Measurements from ENCODE around the gene ARL4A. TPM values are rescaled to one million over a fixed set of nuclear protein-coding genes. Genes with fewer than 3 reads are reported as not detected.
A peak's percentile ranks its signal among the peaks of the same experiment; 100 is the strongest.

The ARL4A gene
- total RNA-seq, 1 experiment from 2014 or later = 27.2 TPM

DNA sequence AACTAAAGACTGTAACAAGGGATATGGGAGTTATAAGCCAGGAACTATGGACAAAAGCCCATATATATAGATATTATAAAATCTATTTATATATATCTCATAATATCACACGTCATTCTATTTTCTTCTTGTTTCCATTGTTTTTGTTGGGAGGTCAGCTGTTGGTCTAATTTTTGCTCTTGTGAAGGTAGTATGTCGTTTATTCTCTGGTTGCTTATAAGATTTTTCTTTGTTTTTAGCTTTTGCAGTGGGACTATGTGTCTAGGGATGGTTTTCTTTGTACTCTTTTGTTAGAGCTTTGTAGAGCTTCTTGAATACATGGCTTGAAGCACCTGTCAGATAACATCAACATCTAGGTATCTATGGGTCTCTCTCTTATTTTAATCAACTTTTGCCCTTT is 14.0 kb downstream of the ARL4A start:
- DNase-seq (ENCODE audit: low read depth) = no peak

DNA sequence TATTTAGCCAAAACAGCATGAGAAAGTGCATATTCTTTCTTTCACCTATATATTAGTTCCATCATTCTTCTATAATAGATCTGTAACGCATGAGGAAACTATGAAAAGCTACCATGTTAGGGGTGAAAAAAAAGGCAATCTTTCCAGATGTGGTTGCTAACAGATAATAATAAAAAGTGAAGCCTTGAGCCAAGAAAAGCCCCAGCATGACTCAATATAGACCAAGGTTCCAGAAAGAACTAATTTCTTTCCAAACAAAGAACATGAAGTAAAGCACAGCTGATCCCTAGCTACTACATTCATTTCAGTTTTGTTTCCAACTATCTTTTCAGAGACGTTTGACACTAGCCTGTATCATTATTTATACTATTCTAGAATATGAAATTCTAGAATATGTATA is 16.4 kb downstream of the ARL4A start:
- DNase-seq (ENCODE audit: low read depth) = no peak

DNA sequence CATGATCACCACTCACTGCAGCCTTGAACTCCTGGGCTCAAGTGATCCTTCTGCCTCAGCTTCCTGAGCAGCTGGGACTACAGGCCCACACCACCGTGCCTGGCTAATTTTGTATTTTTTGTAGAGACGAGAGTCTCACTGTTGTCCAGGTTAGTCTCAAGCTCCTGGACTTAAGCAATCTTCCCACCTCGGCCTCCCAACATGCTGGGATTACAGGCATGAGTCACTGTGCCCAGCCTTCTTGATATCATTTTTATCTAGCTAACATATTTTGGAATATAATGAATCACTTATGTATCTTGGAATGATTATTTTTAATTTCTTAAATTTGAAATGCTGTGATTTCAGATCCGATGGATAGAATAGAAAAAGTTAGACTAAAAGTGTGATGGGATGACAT is 18.4 kb downstream of the ARL4A start:
- DNase-seq (ENCODE audit: low read depth) = no peak

DNA sequence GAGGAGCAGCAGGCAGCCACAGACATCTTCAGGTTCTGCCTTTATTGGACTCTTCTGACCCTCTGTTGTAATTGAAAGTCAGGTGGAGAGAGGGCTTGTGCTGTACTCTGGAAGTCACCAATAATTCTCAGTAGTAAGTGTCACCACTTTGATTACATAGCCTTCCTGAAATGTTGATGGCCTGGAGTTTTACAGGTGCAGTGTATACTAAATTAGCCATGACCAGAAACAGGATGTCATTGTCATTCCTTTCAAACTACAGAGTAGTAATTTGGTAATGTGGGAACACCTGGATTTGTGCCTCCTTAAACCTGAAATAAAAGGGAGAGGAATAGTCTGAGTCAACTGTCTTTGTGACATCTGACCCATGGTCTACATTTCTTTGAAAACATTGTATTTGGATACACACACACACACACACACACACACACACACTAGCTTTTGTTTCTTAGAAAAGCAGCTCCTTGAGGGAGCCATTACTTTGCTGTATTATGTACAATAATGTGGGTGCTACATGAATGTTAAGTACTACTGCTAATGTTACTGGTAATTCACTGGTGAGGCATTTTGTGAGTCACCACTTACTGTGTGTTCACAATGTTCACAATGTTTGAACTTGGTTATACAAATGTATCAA is 19.6 kb downstream of the ARL4A start:
- peak; percentile 45 for DNase-seq (ENCODE audit: low read depth)

DNA sequence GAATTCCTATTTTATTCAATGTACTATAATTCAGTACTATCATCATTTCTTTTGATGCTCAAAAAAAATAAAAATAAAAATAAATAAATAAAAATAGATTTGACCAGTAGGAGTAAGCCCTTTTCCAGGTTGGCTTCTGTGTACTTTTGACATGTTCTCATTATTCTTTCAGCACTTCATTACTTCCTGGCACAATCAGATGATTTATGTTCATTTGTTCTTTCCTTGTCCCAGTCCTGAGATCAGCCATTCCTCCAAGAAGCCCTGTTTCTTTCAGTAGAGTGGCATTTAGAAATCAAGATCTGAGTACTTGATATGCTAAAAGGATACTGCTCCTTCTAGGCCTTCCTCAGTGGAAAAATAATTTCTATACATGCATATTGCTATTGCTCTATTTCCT is 20.9 kb downstream of the ARL4A start:
- DNase-seq (ENCODE audit: low read depth) = no peak

DNA sequence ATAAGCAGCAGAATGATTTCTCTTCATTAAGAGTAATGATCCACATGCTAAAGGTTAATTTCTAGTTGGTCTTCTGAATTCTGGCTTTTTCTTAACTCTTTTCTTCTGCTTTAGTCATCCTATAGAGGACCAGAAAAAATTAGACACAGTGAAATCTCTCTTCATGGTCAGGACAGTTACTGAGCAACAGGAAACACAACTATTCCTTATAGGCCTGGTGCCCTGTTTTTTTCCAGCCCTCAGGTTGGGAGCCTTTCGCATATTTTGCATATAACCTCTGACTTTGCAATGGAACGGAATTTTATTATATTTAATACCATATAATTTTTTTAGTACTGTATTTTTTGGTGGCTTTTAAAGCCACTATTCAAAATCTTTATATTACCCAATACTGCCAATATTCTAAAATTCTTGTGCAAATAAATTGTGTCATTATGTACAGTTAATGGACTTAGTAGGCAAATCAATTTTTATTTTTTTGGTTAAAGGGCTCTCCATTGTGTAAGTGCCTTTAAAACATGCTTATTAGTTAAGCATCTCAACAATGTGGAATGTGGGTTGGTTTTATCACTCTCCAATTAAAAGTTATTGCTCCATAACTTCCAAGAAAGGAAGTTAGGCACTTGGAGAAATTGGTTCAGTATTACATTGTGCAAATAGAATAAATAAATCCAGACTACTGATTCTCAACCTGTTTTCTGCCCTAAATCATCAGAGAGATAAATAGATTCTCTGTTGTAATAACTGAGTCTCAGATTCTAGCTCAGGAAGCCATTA is 22.5 kb downstream of the ARL4A start:
- no peak for DNase-seq (ENCODE audit: low read depth)

DNA sequence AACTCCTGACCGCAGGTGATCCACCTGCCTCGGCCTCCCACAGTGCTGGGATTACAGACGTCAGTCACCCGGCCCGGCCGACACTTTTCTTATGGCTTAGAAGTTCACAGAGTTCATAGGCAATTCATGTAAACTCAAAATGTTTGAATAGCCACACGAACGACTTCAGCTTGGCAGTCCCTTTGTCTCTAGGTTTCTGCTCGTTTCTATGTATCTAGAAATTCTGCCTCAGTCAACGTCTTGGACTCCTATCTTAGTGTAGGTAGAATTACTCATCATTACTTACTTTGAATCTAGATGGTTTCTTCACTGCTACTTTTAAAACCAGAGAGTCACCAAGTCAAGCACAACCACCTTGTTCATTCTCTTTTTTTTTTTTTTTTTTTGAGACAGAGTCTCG is 23.7 kb downstream of the ARL4A start:
- DNase-seq (ENCODE audit: low read depth) = no peak

DNA sequence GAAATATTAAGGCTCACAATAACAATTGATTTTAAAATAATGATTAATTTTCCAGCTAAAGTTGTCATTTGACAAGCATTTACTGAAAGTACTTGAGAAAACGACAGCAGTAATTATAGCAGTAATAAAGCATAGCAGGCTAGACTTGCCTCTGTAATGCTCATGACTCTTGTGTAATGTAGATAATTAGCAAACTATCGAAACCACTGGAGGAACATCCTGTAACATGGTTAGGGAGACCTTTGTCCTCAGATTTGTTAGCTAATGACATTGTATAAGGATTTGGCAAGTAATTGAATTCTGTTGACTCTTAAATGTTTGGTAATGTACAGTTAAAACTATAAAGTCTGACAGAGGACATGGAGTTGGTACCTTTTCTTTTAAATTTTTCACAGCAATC is 24.8 kb downstream of the ARL4A start:
- no peak for DNase-seq (ENCODE audit: low read depth)

DNA sequence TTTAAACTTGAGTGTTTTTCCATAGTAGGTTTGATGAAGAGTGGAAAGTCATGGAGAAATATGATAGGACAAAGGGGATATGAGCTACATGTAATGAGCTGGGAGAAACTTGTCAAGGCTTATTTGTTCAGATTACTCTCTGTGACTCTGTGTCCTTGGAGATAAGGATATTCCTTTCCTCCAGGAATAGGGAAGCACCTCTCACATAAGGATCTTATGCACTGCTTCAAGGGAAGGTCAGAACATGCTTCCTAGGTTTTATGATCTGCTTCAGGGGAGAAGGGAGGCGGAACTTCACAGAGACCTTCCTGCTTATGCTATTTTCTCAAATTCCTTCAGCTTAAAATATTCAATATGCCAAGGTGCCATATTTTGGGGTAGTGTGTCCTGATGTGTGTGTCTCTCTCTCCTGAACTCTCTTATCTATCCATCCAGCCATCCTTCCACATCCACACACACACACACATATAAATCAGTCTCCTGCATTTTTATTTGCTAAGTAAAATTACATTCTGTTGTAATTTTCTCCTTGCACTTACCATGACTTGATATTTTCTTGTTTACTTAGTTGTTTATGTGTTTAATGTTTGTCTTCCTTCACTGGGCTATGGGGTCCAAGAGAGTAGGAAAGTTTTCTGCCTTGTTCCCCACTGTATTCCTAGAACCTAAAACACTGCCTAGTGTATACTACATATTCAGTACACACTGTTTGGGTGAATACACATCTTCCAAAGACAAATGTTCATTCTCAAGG is 26.4 kb downstream of the ARL4A start:
- DNase-seq (ENCODE audit: low read depth) = no peak

DNA sequence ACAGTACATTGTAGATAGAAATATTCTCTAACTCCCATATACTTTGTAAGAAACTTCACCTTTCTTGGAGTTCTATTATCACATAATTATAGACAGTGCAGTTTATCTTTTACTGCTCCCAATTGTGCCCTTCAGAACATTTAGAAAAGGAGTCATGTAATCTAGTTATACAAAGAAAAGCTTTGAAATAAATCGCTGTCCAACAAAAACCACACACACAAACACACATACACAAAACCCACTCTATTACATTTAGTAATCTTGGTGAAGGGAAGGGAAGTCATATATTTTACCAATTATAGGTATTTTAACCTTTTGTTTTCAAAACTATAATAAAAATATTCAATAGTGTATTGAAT is 26.9 kb downstream of the ARL4A start:
- no peak for DNase-seq (ENCODE audit: low read depth)

DNA sequence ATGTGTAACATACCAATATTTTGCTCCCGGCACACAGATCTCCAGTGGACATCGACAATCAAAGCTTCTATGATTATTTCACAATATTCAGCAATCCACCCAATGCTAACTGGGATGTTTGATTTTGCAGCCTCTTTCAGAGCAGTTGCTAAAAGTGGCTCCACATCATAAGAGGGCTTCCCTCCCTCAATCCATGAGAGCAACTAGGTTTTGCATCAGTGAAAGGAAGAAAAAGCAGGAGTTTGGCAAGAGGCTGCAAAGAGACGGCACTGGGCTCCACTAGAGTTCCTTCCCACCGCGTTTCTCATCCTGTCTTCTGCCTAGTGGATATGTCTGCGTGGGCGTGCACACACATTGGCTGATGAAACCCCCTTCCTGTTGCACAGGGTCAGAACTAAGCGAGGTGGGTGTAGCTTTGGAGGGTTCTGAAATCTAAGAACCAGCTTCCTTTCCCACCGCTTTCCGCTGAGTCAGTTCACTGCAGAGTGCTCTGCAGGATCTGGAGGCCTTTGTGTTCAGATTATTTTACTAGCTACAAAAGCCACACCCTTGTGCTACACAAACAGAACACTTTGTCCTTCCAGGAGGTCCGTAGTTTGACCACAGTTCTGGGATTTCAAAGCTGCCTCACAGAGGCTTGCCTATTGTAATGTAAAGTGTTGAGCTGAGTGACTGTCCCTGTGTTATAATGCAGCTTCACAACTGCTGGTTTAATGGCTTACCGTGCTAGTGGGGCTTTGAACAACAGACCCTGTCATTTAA is 28.1 kb downstream of the ARL4A start:
- peak; percentile 92 for DNase-seq (ENCODE audit: low read depth)

DNA sequence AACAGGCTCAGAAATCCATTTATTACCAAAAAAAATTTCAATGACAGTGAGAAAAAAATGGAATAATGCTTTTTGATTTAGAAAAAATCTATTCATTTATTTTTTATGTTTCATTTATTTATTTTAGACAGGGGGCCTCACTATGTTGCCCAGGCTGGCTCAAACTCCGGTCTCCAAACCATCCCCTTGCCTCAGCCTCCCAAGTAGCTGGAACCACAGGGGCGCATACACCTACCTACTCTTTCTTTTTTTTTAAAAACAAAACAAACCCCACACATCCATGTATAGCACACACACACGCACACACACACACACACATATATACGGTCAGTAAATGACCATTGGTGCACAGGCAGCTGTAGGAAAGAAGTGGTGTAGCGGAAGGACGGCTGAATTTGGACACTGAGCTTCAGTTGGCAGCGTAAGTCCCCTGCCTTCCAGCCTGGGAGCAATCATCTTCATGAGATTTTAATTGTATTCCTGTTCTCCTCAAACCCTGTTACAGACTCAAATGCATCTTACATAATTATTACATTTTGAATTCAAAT is 28.8 kb downstream of the ARL4A start:
- DNase-seq (ENCODE audit: low read depth) = no peak

DNA sequence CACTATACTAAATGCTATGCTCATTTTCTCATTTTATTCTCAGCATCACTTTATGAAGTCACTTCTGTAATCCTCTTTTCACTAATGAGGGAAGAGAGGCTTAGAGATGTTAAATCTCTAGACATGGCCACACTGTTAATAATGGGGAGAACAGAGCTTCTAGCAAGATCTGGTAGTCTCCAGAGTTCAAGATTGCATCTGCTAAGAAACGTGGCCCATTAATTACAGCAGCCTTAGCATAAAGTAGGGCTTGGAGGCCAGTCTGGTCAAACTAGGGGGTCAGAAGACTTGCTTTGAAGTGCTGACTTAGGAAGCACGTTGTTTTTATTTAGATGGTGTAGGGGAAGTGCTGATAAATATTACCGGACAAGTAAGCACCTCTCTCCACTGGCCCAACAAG is 29.3 kb downstream of the ARL4A start:
- no peak for DNase-seq (ENCODE audit: low read depth)

DNA sequence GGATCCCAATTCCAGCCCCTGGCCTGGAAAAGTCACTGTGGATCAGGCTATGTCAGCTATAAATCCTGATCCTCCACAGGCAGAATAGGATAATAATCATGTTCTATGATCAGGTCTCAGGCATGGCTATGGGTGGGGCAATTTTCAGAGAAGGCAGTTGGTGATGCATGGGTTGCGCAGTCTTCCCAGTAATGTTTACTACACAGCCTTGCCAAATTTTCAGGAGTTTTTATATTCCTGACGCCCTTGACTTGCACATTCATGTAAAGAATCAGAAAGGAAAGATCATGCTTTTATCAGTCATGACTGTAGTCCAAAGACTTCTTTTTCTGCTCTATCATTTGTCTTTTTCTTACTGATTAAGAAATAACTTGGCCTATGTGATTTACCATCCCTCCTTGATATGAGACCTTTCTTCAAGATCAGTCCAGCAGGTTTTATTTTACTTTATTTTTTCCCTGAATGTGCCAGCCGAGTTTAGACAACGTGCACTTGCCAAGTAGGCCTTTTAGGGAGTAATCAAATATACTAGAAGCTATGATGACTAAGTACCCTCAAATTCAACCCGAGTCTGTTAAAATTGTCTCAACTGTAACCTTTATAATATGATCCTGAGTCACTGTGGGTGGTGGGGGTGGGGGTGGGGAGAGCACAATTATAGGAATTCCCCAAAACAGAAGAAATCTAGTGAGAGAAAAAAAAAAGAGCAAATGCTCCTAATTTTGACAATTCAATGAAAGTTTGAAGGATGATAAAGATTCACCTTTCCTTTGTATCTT is 31.9 kb downstream of the ARL4A start:
- DNase-seq (ENCODE audit: low read depth) = peak; percentile 57

DNA sequence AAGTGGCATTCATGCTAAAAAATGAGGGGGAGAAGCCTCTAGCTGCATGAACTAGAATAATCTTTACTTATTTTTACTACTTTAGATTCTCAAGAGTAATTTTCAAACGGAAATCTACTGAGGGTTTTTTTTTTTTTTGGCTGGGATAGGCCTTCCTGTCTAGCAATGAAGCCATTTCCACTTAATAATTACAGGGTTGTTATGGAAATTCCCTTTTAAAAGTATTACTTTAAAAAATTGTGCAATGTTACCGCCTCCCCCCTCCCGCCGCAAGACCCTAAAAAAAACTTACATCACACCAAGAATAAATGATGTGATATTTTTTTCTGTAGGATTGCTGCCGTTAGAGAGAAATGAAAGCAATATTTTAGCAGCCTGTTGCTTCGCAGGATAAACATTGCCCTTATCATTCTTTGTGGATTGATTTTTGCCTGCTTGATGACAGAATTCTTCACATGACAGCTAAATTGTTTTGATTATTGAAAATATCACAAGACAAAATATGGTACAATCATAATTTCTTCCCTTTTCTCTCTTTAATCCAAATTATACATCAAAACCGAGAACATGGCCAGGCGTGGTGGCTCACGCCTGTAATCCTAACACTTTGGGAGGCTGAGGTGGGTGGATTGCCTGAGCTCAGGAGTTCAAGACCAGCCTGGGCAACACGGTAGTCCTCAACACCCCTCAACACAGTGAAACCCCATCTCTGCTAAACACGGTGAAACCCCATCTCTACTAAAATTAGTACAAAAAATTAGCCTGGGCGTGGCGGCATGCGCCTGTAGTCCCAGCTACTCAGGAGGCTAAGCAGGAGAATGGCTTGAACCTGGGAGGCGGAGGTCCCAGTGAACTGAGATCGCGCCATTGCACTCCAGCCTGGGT is 32.8 kb downstream of the ARL4A start:
- DNase-seq (ENCODE audit: low read depth) = no peak

DNA sequence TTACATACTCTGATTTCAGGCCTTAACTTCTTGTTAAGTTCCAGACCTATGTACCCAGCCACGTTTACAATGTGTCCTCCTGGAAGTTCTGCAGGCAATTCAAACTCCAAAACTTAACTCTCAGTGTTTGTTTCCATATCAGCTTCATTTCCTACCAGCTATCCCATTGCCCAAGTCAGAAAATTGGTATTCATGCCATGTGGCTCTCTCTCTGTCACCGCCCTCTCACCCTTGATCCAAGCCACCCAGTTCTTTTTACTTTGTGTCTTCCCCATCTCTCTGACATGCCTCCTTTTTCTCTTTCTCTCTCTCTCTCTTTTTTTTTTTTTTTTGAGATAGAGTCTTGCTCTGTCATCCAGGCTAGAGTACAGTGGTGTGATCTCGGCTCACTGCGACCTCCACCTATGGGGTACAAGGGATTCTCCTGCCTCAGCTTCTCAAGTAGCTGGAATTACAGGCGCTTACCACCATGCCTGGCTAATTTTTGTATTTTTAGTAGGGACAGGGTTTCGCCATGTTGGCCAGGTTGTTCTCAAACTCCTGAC is 33.9 kb downstream of the ARL4A start:
- no peak for DNase-seq (ENCODE audit: low read depth)

DNA sequence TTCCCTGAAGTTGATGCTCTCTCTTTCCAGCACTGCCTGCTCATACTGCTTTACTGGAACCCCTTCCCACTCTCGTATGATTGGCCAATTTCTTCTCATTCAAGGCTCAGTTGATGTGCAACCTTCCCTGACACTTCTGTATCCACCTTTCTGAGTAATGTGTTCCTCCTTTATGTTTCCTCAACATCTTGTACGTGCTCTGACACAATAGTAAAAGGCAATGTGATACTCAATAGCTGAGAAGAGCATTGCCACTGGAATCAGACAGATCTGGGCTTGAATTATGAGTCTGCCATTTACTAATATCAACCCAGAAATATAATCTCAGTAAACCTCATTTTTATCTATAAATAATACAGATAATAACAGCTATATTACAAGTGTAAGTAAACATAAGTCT is 34.7 kb downstream of the ARL4A start:
- DNase-seq (ENCODE audit: low read depth) = no peak

DNA sequence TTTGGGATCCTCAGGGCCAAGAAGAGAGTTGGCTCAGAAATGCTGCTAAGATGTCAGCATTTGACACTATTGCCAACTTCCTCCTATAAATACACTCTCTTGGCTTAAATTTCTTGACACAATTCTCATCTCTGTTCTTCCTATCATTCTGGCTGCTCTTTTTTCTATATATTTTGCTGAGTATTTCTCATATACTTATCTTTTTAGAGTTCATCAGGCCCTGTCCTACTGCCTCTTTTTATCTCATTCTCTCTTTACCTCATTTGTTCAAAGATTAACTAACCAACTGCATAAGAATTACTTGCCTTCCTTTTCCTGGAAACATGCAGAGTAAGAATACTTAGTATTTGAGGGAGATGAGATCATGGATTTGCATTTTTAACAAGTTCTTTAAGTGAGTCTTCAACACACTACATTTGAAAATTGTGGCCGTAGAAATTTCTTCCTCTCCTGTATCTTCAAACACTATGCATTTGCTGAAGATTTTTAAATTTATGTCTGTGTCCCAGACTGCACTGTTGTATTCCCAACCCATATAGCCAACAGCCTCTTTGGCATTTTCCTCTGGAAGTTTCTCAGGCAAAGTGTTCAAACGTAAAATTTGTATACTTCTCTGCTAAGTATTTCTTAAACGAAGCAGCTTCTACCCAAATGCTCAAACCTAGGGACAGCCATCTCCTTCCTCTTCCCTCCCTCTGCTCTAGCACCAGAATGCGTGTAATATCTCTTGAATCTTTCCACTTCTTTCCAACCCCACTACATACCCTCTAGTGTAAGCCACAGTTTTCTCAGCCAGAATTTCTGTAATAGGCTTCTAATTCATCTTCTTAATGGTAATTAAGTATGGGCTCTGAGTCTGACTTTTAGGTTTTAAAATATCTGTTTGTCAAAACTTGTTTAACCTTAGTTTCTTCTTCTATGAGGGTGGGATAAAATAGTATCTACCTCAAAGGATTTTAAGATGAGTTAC is 35.5 kb downstream of the ARL4A start:
- DNase-seq (ENCODE audit: low read depth) = no peak

All from Daoy (cell line).